GM18861 (cell line): ENCODE measurements around the gene MT1E.
A peak's percentile ranks its signal among the peaks of the same experiment; 100 is the strongest.

Experiments
- ATAC-seq: cut with Tn5 transposase; IDR thresholded peaks from one replicate; pipeline ENCODE4 v1.9.1; 2021; ENCODE audit not compliant: unreplicated experiment

The MT1E gene

GRCh38 chr16:56623637-56624036 lies 1.9 kb upstream of the MT1E start:
- ATAC-seq = no peak

GRCh38 chr16:56625943-56626654 lies 518 bp downstream of the MT1E start:
- ATAC-seq = no peak

DNA sequence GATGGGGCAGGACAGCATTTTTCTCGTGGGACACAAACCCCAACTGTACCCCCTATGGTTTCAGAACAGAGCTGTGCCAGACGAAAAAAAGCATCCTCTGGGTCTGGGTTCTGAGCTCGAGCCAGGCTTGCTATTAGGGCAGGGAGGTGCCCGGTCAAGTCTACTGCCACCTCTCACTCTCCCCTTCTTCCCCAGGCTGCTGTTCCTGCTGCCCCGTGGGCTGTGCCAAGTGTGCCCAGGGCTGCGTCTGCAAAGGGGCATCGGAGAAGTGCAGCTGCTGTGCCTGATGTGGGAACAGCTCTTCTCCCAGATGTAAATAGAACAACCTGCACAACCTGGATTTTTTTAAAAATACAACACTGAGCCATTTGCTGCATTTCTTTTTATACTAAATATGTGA lies 1.1 kb downstream of the MT1E start:
- no peak for ATAC-seq

- no peak for ATAC-seq
Observed at GRCh38 chr16:56628486-56629350, 3.1 kb downstream of the MT1E start.

DNA sequence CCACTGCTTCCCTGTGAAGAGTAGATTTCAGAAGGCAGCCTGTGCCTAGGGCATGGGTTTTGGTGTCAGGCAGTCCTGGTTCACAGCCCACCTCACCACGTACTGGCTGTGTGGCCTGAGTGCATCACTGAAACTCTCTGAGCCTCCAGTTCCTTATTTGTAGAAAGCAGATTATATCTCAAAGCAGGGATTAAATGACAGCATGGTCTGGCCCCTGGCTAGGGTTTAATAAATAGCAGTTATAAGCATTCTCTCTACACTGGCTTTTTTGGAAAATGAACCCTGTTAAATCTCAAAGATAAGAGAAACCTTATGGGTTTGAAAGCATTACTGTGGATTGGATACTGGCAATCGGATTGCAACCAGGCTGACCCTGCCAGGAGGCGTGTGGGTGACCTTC lies 4.0 kb downstream of the MT1E start:
- ATAC-seq = no peak

DNA sequence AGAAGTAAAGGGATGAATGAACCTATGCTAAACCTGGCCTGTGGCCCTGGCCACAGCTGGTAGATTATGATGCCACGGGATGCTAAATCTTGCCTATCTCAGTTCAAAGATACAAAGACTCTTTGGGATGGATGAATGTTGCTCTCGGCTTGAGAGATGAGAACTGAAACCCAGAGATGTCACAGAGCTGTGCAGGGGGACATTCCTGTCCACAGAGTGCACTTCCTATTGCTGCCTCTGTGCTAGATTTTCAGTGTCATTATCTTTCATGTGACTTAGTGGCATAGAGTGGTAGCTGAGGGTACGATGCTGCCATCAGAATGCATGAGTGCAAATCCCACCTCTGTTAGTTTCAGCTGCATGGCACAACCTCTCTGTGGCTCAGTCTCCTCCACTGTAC lies 4.6 kb downstream of the MT1E start:
- peak; percentile 90 for ATAC-seq

DNA sequence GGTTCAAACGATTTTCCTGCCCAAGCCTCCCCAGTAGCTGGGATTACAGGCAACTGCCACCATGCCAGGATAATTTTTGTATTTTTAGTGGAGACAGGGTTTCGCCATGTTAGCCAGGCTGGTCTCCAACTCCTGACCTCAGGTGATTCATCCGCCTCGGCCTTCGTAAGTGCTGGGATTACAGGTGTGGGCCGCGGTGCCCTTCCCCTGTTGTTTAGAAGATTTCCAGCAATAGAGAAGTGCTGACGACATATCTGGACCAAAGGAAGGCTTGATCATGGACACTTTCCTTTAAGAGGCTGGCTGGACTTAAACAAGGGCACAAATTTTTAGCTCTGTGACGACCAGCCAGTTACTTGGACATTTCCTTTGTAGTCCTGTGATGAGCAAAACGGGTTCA lies 5.6 kb downstream of the MT1E start:
- no peak for ATAC-seq

- ATAC-seq = no peak
Observed at GRCh38 chr16:56631832-56632155, 6.2 kb downstream of the MT1E start.

DNA sequence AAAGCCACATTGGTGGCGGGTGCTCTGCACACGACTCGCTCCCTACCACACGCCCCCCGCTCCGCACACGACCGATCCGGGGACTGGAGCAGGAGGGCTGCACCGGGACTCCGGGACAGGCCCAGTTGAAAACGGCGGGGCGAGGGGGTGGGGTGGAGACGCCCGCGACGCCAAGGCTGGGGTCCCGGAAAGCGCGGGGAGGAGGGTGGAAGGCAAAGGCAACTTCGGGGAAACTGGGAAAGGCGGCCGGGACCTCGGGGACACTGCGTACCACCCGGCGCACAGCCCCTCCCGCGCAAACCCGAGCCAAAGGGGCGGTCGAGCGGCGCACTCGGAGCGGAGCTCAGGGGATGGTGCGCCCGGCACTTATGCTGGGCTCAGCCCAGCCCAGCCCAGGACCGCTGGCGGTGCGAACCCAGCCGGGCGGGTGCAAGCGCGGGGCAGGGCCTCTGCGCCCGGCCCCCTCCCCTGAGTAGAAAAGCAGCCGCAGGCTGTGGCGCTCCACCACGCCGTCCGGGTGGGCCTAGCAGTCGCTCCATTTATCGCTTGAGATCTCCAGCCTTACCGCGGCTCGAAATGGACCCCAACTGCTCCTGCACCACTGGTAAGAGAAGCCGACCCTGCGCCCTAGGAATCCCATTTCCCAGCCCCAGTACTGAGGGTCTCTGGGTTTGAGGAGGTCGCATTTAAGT lies 6.7 kb downstream of the MT1E start, which contains the start of gene MT1M:
Gene MT1M (plus strand): TSS at position 504 of the 692 bp plus-strand sequence. CDS start 73 bp downstream, at position 577.
- ATAC-seq = no peak

GRCh38 chr16:56632848-56633365 lies 7.3 kb downstream of the MT1E start:
- ATAC-seq = no peak

DNA sequence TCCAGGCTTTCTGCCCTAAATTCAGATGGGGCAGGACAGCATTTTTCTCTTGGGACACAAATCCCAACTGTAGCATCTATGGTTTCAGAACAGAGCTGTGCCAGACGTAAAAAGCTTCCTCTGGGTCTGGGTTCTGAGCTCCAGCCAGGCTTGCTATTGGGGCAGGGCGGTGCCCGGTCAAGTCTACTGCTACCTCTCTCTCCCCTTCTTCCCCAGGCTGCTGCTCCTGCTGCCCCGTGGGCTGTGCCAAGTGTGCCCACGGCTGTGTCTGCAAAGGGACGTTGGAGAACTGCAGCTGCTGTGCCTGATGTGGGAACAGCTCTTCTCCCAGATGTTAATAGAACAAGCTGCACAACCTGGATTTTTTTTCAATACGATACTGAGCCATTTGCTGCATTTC lies 8.0 kb downstream of the MT1E start:
- no peak for ATAC-seq

DNA sequence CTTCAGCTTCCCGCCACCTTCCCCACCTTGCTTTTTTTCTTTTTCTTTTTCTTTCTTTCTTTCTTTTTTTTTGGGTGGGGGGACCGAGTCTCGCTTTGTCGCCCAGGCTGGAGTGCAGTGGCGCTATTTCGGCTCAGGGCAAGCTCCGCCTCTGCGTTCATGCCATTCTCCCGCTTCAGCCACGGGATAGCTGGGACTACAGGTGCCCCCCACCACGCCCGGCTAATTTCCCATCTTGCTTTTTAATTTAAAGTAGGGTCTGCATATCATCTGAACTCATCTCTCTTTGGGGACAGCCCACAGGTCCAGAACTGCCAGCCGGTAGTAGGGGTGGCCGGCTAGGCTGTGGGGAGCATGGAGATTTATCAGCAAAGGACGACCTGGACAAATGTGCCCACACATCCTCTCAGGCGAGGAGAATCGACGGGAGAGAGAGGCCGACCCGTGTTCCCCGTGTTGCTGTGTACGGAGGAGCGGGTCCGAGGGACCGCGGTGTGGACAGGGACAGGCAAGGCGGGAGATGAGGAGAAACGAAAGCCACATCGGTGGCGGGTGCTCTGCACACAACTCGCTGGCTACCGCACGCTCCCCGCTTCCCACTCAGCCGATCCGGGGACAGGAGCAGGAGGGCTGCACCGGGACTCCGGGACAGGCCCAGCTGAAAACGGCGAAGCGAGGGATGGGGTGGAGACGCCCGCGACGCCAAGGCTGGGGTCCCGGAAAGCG lies 9.3 kb downstream of the MT1E start:
- no peak for ATAC-seq

- no peak for ATAC-seq
Observed at GRCh38 chr16:56635441-56635967, 9.9 kb downstream of the MT1E start.

DNA sequence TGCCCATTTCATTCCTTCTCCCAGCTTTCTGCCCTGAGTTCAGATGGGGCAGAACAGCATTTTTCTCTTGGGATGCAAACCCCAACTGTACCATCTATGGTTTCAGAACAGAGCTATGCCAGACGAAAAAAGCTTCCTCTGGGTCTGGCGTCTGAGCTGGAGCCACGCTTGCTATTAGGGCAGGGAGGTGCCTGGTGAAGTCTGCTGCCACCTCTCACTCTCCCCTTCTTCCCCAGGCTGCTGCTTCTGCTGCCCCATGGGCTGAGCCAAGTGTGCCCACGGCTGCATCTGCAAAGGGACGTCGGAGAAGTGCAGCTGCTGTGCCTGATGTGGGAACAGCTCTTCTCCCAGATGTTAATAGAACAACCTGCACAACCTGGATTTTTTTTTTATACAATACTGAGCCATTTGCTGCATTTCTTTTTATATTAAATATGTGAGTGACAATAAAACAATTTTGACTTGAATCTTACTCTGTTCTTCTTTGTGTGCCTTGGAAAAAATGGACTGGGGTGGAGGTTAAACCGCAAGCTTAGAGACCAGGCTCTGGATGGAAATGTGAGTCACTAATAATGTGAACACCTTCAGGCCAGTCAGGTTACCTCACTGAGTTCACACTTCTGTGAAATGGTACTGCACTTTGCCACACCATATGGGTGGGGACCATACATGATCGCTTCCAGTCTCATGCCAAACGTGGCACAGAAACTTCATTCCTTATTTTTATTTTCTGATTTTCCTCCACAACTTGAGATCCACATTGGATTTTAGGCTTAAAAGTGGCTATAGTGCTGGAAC lies 11.2 kb downstream of the MT1E start:
- ATAC-seq = no peak

DNA sequence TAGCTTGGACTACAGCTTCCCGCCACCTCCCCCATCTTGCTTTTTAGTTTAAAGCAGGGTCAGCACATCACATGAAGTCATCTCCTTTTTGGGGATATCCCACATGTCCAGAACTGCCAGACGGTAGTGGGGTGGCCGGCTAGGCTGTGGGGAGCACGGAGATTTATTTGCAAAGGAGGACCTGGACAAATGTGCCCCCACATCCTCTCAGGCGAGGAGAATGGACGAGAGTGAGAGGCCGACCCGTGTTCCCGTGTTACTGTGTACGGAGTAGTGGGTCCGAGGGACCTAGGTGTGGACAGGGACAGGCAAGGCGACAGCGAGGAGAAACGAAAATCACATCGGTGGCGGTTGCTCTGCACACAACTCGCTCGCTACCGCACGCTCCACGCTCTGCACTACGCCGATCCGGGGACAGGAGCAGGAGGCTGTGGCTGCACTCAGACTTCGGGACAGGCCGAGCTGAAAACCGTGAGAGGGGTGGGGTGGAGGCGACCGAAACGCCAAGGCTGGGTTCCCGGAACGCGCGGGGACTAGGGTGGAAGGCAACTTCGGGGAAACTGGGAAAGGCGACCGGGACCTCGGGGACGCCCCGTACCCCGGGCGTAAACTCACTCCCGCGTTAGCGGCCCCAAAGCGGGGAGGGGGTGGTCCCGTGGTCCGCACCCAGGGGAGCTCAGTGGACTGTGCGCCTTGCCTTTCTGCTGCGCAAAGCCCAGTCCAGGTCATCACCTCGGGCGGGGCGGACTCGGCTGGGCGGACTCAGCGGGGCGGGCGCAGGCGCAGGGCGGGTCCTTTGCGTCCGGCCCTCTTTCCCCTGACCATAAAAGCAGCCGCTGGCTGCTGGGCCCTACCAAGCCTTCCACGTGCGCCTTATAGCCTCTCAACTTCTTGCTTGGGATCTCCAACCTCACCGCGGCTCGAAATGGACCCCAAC lies 12.5 kb downstream of the MT1E start, which contains the start of gene MT1A:
Gene MT1A (plus strand): TSS at position 853 of the 937 bp plus-strand sequence. CDS start 73 bp downstream, at position 926.
- no peak for ATAC-seq

- ATAC-seq = no peak
Observed at GRCh38 chr16:56639045-56639444, 13.5 kb downstream of the MT1E start.

DNA sequence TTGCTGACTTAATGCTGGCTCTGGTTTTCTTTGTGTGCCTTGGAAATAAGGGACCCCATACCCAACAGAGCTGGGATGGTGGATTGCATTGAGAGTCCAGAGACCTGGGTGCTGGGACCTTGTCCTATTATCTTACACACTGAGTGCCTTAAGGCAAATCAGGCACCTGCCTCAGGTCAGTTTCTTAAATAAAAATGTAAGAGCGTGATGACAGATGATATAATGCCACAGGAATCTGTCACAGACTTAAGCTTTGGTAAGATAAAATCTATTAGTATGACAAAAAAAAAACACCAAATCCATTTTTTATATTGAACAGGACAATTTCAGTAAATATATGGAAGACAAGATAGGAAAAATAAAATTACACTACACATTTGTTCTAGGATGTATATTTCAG lies 14.5 kb downstream of the MT1E start:
- ATAC-seq = no peak

GRCh38 chr16:56641166-56641565 lies 15.6 kb downstream of the MT1E start:
- ATAC-seq = no peak
